Mucosa of stomach (tissue), 1 donor: ENCODE measurements around the gene BSG.
"Not testable (repeated sequence)": the region's sequence is repeated elsewhere in the genome, so short reads cannot be mapped to it uniquely, and the experiment has no call there.

ENCODE experiments used
- H3K27me3 ChIP-seq: one replicate; pipeline ENCODE4 v1.7.0; 2013; ENCODE audit warnings: mild to moderate bottlenecking, low read length; ENCODE audit not compliant: control insufficient read depth, insufficient read depth
- H3K36me3 ChIP-seq: one replicate; pipeline ENCODE4 v1.7.0; 2013; ENCODE audit warnings: low read length; ENCODE audit not compliant: control insufficient read depth, insufficient read depth
- H3K4me1 ChIP-seq: one replicate; pipeline ENCODE4 v1.7.0; 2013; ENCODE audit warnings: mild to moderate bottlenecking, low read length; ENCODE audit not compliant: control insufficient read depth, insufficient read depth
- H3K4me3 ChIP-seq: one replicate; pipeline ENCODE4 v1.7.0; 2013; ENCODE audit warnings: low read length
- H3K9ac ChIP-seq: one replicate; pipeline ENCODE4 v1.7.0; 2013; ENCODE audit warnings: mild to moderate bottlenecking, low read length, moderate library complexity
- H3K9me3 ChIP-seq: one replicate; pipeline ENCODE4 v1.7.0; 2013; ENCODE audit warnings: mild to moderate bottlenecking, low read length, moderate library complexity; ENCODE audit not compliant: control insufficient read depth
- donor health status: Pancreatic carcinoma.

Gene BSG

DNA sequence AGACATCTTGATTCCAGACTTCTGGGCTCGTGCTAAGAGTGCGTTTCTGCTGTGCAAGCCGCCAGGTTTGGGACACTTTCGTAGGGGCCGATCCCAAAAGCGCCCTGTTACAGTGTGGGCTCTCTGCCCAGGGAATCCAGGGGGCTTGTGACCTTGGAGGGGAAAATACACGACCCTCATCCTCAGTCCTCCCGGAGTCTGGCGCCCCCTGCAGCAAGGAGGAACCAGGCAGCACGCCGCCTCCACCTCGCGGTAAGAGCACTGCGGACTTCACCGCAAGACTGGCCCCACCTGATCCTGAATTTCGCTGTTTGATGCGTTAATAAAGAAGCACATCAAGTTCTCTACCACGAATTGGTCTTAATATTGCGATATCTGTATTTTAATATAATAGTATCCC, 55.8 kb downstream of the BSG start:
- Histone ChIP-seq H3K4me3 (no peak overlapping the region), H3K9ac (no peak overlapping the region), H3K4me1 (peaks cover 11% of the 10 kb centered on the region), H3K36me3 (no peaks in the 10 kb centered on the region), H3K27me3 (no peaks in the 10 kb centered on the region), H3K9me3 (no peaks in the 10 kb centered on the region)

DNA sequence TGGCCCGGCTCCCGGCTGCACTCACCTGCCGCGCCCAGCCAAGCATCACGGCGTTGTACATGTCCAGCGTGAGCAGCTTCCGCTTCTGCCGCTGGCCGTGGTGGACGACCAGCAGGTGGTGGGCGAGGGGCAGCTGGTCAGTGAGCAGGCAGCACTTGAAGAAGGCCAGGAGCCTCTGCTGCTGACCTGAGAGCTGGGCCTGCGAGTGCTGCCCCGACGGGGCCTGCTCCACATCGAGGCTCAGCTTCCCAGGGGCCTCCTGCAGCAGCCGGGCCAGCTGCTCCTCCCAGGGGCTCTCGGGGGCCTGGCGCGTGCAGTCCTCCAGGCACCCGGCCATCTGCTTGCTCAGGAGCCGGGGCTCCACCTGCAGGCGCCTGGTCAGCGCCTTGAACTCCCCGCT, 57.1 kb downstream of the BSG start:
- H3K9ac ChIP-seq, H3K4me3 ChIP-seq, H3K27me3 ChIP-seq, H3K36me3 ChIP-seq, H3K9me3 ChIP-seq: not testable (repeated sequence)
- peaks cover 19% of the 10 kb centered on the region for H3K4me1 ChIP-seq

DNA sequence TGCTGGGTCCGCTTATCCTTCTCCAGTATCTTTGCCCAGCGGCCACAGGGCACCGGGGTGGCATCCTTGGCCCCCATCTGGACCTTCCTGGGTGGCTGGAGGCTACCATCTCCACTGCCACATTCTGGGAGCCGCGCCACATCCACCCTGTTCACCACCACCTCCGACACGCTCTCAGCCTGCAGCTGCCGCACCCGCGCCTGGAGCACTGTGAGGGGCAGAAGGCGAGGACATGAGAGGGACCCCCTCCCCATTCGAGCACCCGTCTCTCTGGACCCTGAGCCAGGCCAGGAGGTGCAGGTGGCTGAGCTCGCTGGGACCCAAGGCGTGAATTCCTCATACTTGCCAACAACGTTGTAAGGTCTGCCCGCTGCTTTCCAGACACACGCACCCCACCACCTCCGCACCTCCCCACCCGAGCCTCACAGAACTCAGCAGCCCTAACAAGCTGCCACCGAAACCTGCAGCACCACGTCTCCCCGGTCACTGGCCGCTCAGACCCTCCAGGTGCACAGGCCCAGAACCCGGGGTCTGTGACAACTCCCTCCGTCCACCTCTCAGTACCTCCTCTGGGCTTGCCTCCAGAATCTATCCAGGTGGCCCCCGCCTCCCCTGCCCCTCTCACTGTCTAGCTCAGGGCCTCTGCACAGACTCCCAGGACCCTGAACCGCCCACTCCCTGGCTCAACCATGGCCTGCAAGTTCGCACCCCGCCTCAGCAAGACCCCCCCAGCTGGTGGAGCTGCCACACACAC, 57.7 kb downstream of the BSG start:
- H3K4me3 ChIP-seq = no peak overlapping the region
- peaks cover 20% of the 10 kb centered on the region for H3K4me1 ChIP-seq
- no peaks in the 10 kb centered on the region for H3K36me3 ChIP-seq
- no peaks in the 10 kb centered on the region for H3K9me3 ChIP-seq
- no peak overlapping the region for H3K9ac ChIP-seq
- H3K27me3 ChIP-seq = no peaks in the 10 kb centered on the region

DNA sequence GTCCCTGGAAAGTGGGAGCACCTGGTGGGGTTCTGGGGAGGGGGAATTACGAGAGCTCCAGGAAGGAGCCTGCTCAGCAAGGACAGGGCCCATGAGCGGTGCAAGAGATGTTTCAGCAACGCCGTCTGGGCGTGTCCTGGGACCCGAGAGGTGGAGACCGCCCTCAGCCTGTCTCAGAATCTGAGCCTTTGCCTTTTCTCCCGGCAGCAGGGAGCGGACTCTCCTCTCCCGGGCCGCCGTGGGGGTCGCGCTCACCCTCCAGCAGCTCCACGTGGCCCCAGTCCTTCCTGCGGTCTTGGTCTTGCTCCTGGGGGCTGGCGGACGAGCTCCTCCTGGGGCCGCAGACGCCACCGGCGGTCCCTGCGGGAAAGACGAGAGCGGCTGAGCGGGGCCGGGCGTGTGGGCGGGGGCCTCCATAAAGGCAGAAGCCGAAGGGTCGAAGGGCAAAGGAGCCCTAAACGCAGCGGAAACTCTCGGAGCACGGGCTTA, 60.2 kb downstream of the BSG start:
- no peaks in the 10 kb centered on the region for H3K27me3 ChIP-seq
- H3K9ac ChIP-seq = peak overlapping the region; percentile 80
- peaks cover 20% of the 10 kb centered on the region for H3K4me1 ChIP-seq
- no peaks in the 10 kb centered on the region for H3K36me3 ChIP-seq
- H3K9me3 ChIP-seq = no peaks in the 10 kb centered on the region
- H3K4me3 ChIP-seq = peak overlapping the region; percentile 90
